NCI-H82 treated with DMSO at 0.1 percent for 48 hours (cell line): Measurements from ENCODE around the gene ORC6.

Source experiments
- DNase-seq: peaks from one replicate; lab custom pipeline; 2025; ENCODE audit not compliant: unreplicated experiment; lab: John Stamatoyannopoulos, UW

Gene ORC6

GRCh38 chr16:46730801-46731690 lies 41.6 kb downstream of the ORC6 start:
- no peak for DNase-seq

DNA sequence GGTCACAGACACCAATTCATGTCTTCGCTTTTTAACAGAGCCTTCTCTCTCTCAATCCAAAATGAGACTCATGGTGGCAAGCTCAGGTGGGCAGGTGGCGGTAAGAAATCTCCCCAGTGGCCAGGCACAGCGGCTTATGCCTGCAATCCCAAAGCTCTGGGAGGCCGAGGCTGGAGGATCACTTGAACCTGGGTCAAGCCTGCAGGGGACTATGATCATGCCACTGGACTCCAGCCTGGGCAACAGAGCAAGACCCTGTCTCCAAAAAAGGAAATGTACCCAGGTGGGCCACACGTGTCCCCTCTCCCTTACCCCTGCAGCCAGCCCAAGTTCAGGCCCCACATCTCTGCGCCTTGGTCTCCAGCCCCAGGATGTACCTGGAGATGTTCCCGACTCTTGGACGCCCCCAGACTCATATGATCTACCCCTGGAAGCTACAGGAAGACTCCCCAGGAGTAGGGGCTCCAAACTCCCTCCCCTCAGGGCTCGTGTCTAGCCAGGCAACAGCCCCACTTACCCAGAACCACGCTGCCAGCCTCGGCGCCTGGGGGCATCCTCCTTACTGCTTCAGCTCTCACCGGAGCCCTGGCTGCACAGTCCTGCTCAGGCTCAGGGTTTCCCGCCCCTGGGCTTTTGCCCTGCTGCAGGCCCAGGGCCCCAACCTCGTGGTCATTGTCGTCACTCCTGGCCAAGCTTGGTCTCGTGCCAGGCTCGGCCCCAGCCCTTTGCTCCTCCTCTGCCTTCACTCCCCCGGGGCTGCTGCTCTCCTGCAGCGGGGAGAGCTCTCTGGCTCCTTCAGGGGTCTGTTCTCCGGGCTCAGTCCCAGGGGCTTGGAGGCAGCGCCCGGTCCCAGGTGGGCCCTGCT lies 42.5 kb downstream of the ORC6 start:
- DNase-seq = no peak

DNA sequence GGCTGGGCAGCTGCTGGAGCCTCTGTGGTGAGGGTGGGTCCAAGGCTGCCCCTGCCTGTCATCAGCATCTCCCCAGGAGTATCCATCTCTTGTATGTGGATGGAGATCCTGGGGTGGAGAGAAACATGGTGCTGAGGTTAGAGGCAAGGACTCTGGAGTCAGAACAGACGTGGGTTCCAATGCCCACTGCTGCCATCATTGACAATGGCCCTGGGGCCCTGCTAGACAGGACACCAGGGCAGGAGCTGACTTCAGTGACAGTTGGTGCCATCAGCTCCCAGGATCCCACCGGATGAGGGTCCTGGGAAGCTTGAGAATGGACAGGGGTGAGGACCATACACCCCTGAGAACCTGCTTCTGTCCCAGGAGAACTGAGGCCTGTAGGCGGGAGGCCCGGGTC lies 43.1 kb downstream of the ORC6 start:
- no peak for DNase-seq

DNA sequence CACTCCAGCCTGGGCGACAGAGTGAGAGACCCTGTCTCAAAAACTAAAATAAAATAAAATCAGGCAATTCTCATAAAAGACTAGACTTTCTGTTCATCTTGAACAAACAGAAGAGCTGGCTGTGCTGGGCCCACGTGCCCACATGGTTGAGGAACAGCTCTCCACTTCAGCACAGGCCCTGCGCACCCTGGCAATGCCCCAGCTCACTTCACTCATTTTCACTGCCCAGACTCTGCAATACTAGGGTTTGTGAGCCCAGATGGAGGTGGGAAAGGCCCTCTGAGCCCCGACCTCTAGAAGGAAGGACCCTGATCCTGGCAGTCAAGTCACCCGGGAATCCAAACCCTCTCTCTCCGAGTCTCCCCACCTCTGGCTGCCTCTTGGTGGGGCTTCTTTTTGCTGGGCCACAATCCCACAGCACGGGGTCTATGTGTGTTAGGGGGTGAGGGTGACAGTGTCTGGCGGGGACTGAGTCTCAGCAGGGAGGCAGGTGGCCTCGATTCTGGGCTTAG lies 43.9 kb downstream of the ORC6 start:
- no peak for DNase-seq

GRCh38 chr16:46736695-46737094 lies 47.2 kb downstream of the ORC6 start:
- DNase-seq = no peak

DNA sequence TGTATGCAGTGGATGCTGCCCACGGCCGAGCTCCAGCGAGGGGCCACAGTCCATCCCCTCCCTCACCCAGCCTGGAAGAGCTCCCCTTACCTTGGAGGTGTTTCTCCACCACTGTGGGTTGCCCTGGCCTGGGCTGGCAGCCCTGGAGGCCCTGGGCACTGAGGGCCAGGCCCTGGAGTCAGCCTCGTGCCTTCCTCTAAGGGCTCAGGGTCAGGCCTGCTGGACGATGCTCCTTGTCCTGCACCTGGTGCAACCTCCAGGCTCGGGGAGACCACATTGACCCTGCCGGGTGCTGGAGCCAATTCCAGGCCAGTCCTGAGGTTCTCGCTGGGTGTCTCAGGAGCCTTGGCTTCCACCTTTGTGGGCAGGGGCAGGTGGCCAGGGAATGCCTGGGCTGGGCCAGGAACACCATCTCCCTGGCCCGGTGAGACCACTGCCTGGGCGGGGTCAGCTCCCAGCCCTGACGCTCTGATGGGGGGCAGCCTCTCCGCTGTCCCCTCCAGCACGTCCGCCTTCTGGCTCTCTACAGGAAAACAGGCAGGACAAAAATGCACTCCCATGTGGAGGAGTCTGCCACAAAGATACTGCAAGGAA lies 48.3 kb downstream of the ORC6 start:
- no peak for DNase-seq

DNA sequence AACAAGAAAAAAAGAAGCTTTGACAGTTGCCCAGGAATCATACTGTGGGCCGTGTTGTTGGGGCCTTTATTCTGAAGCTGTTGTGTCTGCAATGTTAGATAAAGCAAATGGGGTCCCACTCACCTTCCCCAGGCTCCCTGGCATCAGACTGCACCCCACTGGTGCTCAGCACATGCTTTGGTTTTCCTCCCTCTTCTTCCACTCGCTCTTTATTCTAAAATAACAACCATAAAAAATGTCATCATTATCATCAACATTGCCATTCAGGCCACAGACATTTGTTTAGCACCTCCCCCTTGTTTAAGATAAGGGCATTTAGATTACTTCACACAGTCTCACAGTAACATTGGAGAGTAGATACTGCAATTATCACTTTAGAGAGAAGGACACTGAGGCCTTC lies 50.5 kb downstream of the ORC6 start:
- no peak for DNase-seq

- no peak for DNase-seq
Measured at GRCh38 chr16:46743232-46743719, 53.8 kb downstream of the ORC6 start.

DNA sequence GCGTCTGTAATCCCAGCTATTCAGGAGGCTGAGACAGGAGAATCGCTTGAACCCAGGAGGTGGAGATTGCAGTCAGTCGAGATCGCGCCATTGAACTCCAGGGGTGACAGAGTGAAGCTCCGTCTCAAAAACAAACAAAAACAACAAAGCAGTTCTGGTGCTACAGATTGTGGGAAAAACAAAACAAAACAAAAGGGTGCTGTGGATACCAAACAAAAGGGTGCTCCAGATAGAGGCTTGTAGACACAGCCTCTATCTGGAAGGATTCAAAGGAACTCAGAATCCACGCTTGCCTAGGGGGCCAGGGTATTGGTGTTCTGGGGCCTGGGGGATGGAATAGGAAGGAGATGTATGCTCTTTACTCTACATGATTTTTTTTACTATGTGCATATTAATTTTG lies 56.2 kb downstream of the ORC6 start:
- no peak for DNase-seq

DNA sequence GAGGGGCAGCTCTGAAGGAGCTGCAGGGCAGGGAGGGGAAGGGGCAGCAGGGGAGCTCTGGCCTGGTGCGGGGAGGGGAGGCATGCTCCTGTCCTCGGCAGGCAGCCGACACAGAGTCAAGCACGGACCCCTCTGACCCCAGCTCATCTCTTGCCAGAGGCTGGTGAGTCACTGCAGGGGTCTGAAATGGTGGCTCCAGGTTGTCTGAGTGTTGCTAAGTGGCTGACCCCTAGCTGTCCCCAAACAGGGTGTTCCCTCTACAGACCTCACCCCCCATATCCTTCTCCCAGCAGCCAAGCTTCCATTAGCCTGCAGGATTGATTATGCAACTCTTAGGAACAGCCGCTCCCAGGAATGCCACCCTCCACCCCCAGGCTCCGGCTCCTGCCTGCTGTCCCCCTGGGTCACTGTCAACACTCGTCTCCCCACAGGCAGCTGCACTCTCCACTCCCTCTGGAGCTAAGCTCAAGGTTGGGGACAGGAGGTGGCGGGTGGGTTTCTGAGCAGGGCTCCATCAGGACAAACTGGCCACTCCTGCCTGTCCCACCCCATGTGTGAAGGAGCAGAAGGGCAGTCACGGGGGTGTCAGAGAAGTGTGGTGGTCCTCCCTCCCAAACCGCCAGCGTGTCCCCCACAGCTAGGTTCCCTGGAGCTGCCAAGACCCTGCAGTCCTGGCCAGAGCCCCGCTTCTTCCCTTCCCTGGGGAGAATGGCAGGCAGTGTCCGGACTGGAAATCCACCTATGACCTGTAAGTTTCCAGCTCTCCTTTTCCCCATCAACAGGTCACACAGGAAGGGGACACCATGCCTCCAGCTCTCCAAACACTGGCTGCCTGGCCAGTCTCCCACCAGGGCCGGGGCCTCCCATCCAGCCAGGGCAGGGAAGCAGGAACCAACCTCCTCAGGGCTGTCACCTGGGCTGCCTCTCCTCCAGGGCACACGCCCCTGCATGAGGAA lies 57.6 kb downstream of the ORC6 start:
- DNase-seq = no peak
